NB4 (cell line): ENCODE data around the gene CBX4.

Experiments used
- DNase-seq: peaks from one replicate; pipeline ENCODE4 v3.0.0; 2010; ENCODE audit warnings: low read depth
- H3K4me3 ChIP-seq: one replicate; pipeline ENCODE4 v1.5.1; 2011; ENCODE audit warnings: mild to moderate bottlenecking, low read depth, low read length, moderate library complexity
- MYC ChIP-seq: IDR thresholded peaks from 2 replicates; pipeline ENCODE4 v1.6.1; 2011; ENCODE audit warnings: low read depth, low read length
- POLR2A ChIP-seq: IDR thresholded peaks from 2 replicates; pipeline ENCODE4 v1.6.1; 2011; ENCODE audit warnings: mild to moderate bottlenecking; ENCODE audit not compliant: insufficient read length; ENCODE audit errors: extremely low read depth
- TF ChIP-seq, protein P1 (sequence below): IDR thresholded peaks from one replicate; pipeline ENCODE4 v1.5.1; 2012; ENCODE audit warnings: low read depth, low read length
- TF ChIP-seq, protein P2 (sequence below): IDR thresholded peaks from 2 replicates; pipeline ENCODE4 v1.6.1; 2011; ENCODE audit warnings: low read depth, low read length

CBX4 gene

GRCh38 chr17:79839356-79840268 is at the start of gene CBX4:
TSS of gene CBX4 (minus strand) at chr17:79839440. CDS start at chr17:79839251, 189 bp downstream.
- TF ChIP-seq POLR2A (peak; percentile 88), MYC (no peak)
- TF ChIP-seq, protein P1, sequence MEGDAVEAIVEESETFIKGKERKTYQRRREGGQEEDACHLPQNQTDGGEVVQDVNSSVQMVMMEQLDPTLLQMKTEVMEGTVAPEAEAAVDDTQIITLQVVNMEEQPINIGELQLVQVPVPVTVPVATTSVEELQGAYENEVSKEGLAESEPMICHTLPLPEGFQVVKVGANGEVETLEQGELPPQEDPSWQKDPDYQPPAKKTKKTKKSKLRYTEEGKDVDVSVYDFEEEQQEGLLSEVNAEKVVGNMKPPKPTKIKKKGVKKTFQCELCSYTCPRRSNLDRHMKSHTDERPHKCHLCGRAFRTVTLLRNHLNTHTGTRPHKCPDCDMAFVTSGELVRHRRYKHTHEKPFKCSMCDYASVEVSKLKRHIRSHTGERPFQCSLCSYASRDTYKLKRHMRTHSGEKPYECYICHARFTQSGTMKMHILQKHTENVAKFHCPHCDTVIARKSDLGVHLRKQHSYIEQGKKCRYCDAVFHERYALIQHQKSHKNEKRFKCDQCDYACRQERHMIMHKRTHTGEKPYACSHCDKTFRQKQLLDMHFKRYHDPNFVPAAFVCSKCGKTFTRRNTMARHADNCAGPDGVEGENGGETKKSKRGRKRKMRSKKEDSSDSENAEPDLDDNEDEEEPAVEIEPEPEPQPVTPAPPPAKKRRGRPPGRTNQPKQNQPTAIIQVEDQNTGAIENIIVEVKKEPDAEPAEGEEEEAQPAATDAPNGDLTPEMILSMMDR = peak; percentile 39
- TF ChIP-seq, protein P2, sequence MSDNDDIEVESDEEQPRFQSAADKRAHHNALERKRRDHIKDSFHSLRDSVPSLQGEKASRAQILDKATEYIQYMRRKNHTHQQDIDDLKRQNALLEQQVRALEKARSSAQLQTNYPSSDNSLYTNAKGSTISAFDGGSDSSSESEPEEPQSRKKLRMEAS = no peak

GRCh38 chr17:79888009-79888540 is 48.8 kb upstream of the CBX4 start:
- TF ChIP-seq POLR2A (no peak), MYC (no peak)
- TF ChIP-seq, protein P1 = no peak
- TF ChIP-seq, protein P2 = no peak
- no peak overlapping the region for H3K4me3 ChIP-seq
- DNase-seq = no peak

More at GRCh38 chr17:79839356-79840268, at the start of gene CBX4:
- DNase-seq = peak; percentile 93
- peak within 1 kb of the TSS; percentile 87 for H3K4me3 ChIP-seq

DNA sequence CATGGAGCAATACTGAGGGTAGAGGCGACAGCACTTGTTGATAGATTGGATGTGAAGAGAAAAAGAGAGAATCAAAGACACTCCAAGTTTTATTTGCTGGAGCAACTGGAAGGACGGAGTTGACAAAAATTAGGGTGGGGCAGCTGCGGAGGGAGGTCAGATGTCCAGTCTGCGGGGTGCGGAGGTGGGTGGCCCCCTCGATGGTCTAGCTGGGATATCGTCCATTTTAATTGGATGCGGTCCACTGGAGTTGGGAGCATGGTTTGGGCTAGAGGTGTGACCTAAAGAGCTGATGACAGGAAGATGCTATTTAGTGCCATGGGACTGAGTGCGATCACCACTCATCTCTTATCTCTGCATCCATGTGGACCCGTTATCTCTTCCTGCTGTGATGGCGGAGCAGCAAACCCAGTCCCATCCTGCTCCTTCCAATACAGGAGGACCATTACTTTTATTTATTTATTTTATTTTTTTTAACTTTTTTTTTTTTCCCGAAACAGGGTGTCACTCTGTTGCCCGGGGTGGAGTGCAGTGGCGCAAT is 48.3 kb upstream of the CBX4 start:
- TF ChIP-seq MYC = no peak
- TF ChIP-seq, protein P2 = no peak
- TF ChIP-seq, protein P1 = no peak
- TF ChIP-seq POLR2A = no peak
- no peak overlapping the region for H3K4me3 ChIP-seq
- no peak for DNase-seq

- no peak overlapping the region for H3K4me3 ChIP-seq
- DNase-seq = no peak
- TF ChIP-seq, protein P2 = no peak
- TF ChIP-seq, protein P1 = no peak
- TF ChIP-seq POLR2A (no peak), MYC (no peak)
Measured at GRCh38 chr17:79883202-79883601, 44.0 kb upstream of the CBX4 start.

- DNase-seq = no peak
- TF ChIP-seq, protein P2 = no peak
- no peak for TF ChIP-seq POLR2A
- H3K4me3 ChIP-seq = no peak overlapping the region
Measured at GRCh38 chr17:79878329-79878947, 39.2 kb upstream of the CBX4 start.
